Right renal pelvis (tissue), 4 donors: ENCODE results near the gene ST7. TPM values are rescaled to one million over a fixed set of nuclear protein-coding genes. Genes with fewer than 3 reads are reported as not detected.
"Not testable (repeated sequence)": the region's sequence is repeated elsewhere in the genome, so short reads cannot be mapped to it uniquely, and the experiment has no call there.

Source experiments
- DNase-seq, 4 donors: peaks; one replicate each; pipeline ENCODE4 v3.0.0-alpha.2; 2013; ENCODE audit warnings: low read depth in 4 of 4, low spot score in 3 of 4, missing footprints in 1 of 4
- polyA plus RNA-seq, 4 donors: library from polyadenylated mRNA; unstranded; fragments of 120-200 nt; gene quantifications; one replicate each; pipeline ENCODE4 v1.2.1, GENCODE V29; 2013; ENCODE audit not compliant: insufficient read length in 4 of 4

ST7 gene
- polyA plus RNA-seq, 4 donors: 24.9 to 31.7 (median 27.8) TPM

- no peak for DNase-seq
These were observed 70.1 kb downstream of the ST7 start for GRCh38 chr7:117023325-117023854.

- no peak for DNase-seq
These were observed 71.5 kb downstream of the ST7 start for GRCh38 chr7:117024811-117025210.

- DNase-seq: no peak
These were observed 72.6 kb downstream of the ST7 start for GRCh38 chr7:117025891-117026290.

GRCh38 chr7:117030346-117030745 is 77.0 kb downstream of the ST7 start:
- not testable (repeated sequence) for DNase-seq

- DNase-seq: not testable (repeated sequence)
These were observed 77.5 kb downstream of the ST7 start for GRCh38 chr7:117030793-117031192.

- DNase-seq: no peak
These were observed 79.5 kb downstream of the ST7 start for GRCh38 chr7:117032810-117033209.

GRCh38 chr7:117034851-117035464 is 81.7 kb downstream of the ST7 start:
- no peak for DNase-seq

GRCh38 chr7:117035465-117035862 is 82.2 kb downstream of the ST7 start:
- no peak for DNase-seq

- DNase-seq: no peak
These were observed 82.9 kb downstream of the ST7 start for GRCh38 chr7:117036053-117036669.

GRCh38 chr7:117036836-117037235 is 83.5 kb downstream of the ST7 start:
- DNase-seq: no peak

- DNase-seq: no peak
These were observed 85.1 kb downstream of the ST7 start for GRCh38 chr7:117038408-117038807.

- DNase-seq: no peak
These were observed 87.7 kb downstream of the ST7 start for GRCh38 chr7:117041007-117041406.

GRCh38 chr7:117041822-117042221 is 88.5 kb downstream of the ST7 start:
- no peak for DNase-seq

GRCh38 chr7:117043108-117043825 is 90.0 kb downstream of the ST7 start:
- DNase-seq: no peak

- DNase-seq: no peak
These were observed 91.4 kb downstream of the ST7 start for GRCh38 chr7:117044664-117045063.

GRCh38 chr7:117045927-117046710 is 92.8 kb downstream of the ST7 start:
- no peak for DNase-seq

- DNase-seq: no peak
These were observed 94.2 kb downstream of the ST7 start for GRCh38 chr7:117047496-117047895.

GRCh38 chr7:117048114-117048866 is 95.0 kb downstream of the ST7 start:
- no peak for DNase-seq

- DNase-seq: no peak
These were observed 95.6 kb downstream of the ST7 start for GRCh38 chr7:117048882-117049281.

- DNase-seq: no peak
These were observed 98.5 kb downstream of the ST7 start for GRCh38 chr7:117051808-117052207.
